ENCODE results near the gene TSPAN32.

DNA sequence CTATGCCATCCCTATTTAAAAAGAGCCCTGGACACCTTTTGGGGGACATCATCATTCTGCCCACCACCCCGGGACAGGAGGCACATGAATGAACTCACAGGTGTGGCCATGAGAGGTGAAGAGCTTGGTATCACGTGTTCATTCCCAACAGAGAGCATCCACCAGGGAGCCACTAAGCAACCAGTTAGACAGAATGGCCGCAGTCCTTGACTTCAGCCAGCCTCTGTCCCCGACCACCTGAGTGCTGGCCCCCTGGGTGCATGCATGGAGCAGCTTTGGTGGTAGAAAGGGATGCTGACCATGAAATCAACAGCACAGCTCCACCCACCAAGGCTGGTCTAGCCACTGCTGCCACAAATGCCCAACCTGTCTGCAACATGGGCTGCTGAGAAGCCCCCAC lies 44.2 kb downstream of the TSPAN32 start:
- TF ChIP-seq, protein P1, sequence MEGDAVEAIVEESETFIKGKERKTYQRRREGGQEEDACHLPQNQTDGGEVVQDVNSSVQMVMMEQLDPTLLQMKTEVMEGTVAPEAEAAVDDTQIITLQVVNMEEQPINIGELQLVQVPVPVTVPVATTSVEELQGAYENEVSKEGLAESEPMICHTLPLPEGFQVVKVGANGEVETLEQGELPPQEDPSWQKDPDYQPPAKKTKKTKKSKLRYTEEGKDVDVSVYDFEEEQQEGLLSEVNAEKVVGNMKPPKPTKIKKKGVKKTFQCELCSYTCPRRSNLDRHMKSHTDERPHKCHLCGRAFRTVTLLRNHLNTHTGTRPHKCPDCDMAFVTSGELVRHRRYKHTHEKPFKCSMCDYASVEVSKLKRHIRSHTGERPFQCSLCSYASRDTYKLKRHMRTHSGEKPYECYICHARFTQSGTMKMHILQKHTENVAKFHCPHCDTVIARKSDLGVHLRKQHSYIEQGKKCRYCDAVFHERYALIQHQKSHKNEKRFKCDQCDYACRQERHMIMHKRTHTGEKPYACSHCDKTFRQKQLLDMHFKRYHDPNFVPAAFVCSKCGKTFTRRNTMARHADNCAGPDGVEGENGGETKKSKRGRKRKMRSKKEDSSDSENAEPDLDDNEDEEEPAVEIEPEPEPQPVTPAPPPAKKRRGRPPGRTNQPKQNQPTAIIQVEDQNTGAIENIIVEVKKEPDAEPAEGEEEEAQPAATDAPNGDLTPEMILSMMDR (IDR thresholded peaks at IDR 0.05; ENCODE audit: borderline replicate concordance, extremely low read depth, low read length, poor library complexity, severe bottlenecking) = no peak
- no peak for TF ChIP-seq EZH2 (IDR thresholded peaks at IDR 0.05; ENCODE audit: borderline replicate concordance, low read depth, low read length, severe bottlenecking)
